Esophagus muscularis mucosa (tissue), 4 donors: Measurements from ENCODE around the gene RNF26.

Source experiments
- CTCF ChIP-seq, 3 experiments: fragments of 200-600 bp in 2 of 3; fragments of 450-650 bp in 1 of 3; sonication (generic) in 2 of 3; IDR thresholded peaks; one replicate each; pipeline ENCODE4 v1.5.1; 2017 to 2019; ENCODE audit warnings: antibody characterized with exemption in 3 of 3, mild to moderate bottlenecking in 2 of 3, moderate library complexity in 1 of 3
- EP300 ChIP-seq: sonication (generic); formaldehyde crosslinking; IDR thresholded peaks from one replicate; pipeline ENCODE4 v1.6.1; 2017; ENCODE audit warnings: antibody characterized with exemption
- POLR2A ChIP-seq: fragments of 450-650 bp; IDR thresholded peaks from one replicate; pipeline ENCODE4 v1.6.1; 2017; ENCODE audit warnings: antibody characterized with exemption, moderate library complexity, mild to moderate bottlenecking, low read depth
- POLR2AphosphoS5 ChIP-seq, 2 donors: sonication (generic); formaldehyde crosslinking; IDR thresholded peaks; one replicate each; pipeline ENCODE4 v1.6.1; 2017; ENCODE audit warnings: antibody characterized with exemption in 2 of 2

GRCh38 chr11:119298726-119299125 is 35.6 kb upstream of the RNF26 start:
- TF ChIP-seq CTCF (IDR thresholded peaks at IDR 0.05) = no peak
- no peak for TF ChIP-seq EP300
- no peak for TF ChIP-seq POLR2A
- TF ChIP-seq POLR2AphosphoS5 (IDR thresholded peaks at IDR 0.05) = peak; percentile 58 to 72
